Posterior vena cava (tissue), 2 donors: ENCODE data around the gene TMPRSS13. TPM values are rescaled to one million over a fixed set of nuclear protein-coding genes. Genes with fewer than 3 reads are reported as not detected.

Experiments used
- total RNA-seq, 2 donors: library from RNA; stranded (reverse); fragmentation: NEBNext Ultra II Directional; extraction: Animal tissue kit (Norgen Biotek cat#: 25700); gene quantifications; one replicate each; pipeline ENCODE4 v1.2.1, GENCODE V29; 2021
- donor health status: DM: yes; HTN: yes; CAD: no.
- donor health status: DM: yes; HTN: yes; CAD: no.

Gene TMPRSS13
- total RNA-seq, 2 donors from 2014 or later: 0.24 to 0.37 TPM

Other genes starting within 250 kb of the TMPRSS13 start
- gene DSCAML1, start 132.2 kb downstream of the TMPRSS13 start, total RNA-seq: 1 to 10 TPM; 1.2 to 1.5 TPM
- 1 to 10 TPM; 3.6 to 4.5 TPM for gene FXYD2, start 104.7 kb downstream of the TMPRSS13 start, total RNA-seq
- gene FXYD6, start 52.7 kb downstream of the TMPRSS13 start, total RNA-seq: 100 to 1,000 TPM in 1 of 2 donors, 10 to 100 TPM in 1; 62.8 to 107 TPM
- gene IL10RA, start 57.0 kb upstream of the TMPRSS13 start, total RNA-seq: 10 to 100 TPM; 12.1 to 28.3 TPM
- gene TMPRSS4, start 147.7 kb upstream of the TMPRSS13 start, total RNA-seq: not detected
- gene SMIM35, start 157.6 kb upstream of the TMPRSS13 start, total RNA-seq: not detected
- gene SCN4B, start 223.4 kb upstream of the TMPRSS13 start, total RNA-seq: 1 to 10 TPM; 3.5 to 9.8 TPM
- 1 to 10 TPM in 1 of 2 donors, under 1 TPM in 1; 0.14 to 1.4 TPM for gene SCN2B, start 247.2 kb upstream of the TMPRSS13 start, total RNA-seq